PC-9 (cell line): ENCODE measurements around the gene ZP1.

Experiments
- EZH2 ChIP-seq: fragments of 200-600 bp; sonication (generic); IDR thresholded peaks from 2 replicates; pipeline ENCODE4 v1.8.0; 2017; ENCODE audit warnings: antibody characterized with exemption, low read depth
- TF ChIP-seq, protein P1 (sequence below): fragments of 200-600 bp; sonication (generic); conservative IDR thresholded peaks from 2 replicates; pipeline ENCODE4 v1.6.1; 2017; ENCODE audit warnings: mixed run types, antibody characterized with exemption, mild to moderate bottlenecking, moderate library complexity

DNA sequence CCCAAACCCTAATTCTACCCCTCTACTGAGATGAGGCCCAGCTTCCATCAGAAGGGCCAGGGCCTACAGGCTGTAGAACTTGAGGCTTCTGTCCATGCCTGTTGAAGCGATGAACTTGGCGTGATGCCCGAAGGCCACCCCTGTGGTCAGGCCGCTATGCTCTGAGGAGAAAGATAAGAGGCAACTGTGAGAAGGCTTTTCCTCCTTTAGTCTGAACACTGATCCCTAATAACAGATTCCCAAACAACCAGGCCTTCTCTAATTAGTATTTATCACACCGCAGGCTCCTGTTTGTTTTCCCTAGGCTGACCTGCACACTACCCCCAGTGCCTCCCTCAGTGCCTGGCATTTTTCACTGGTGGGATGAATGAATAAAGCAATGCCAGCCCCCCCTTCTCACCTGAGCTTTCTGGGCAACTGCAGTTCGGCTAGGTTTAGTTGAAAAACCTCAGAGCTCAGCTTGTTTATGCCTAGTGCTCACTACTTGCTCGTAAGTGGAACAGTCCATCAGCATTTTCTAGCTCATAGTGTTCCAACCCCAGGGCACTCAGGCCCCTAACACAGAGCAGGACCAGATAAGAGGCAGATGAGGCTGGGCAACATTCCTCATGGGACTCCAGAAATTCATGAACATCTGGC is 23.9 kb downstream of the ZP1 start:
- TF ChIP-seq, protein P1, sequence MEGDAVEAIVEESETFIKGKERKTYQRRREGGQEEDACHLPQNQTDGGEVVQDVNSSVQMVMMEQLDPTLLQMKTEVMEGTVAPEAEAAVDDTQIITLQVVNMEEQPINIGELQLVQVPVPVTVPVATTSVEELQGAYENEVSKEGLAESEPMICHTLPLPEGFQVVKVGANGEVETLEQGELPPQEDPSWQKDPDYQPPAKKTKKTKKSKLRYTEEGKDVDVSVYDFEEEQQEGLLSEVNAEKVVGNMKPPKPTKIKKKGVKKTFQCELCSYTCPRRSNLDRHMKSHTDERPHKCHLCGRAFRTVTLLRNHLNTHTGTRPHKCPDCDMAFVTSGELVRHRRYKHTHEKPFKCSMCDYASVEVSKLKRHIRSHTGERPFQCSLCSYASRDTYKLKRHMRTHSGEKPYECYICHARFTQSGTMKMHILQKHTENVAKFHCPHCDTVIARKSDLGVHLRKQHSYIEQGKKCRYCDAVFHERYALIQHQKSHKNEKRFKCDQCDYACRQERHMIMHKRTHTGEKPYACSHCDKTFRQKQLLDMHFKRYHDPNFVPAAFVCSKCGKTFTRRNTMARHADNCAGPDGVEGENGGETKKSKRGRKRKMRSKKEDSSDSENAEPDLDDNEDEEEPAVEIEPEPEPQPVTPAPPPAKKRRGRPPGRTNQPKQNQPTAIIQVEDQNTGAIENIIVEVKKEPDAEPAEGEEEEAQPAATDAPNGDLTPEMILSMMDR, result no peak
- TF ChIP-seq EZH2, result no peak
